Stimulated activated naive CD4-positive, alpha-beta T cell (primary cell): ENCODE results near the gene NLN.

ENCODE experiments used
- DNase-seq, 6 experiments: peaks; one replicate each; lab custom pipeline; 2025; lab: John Stamatoyannopoulos, UW

NLN gene

DNA sequence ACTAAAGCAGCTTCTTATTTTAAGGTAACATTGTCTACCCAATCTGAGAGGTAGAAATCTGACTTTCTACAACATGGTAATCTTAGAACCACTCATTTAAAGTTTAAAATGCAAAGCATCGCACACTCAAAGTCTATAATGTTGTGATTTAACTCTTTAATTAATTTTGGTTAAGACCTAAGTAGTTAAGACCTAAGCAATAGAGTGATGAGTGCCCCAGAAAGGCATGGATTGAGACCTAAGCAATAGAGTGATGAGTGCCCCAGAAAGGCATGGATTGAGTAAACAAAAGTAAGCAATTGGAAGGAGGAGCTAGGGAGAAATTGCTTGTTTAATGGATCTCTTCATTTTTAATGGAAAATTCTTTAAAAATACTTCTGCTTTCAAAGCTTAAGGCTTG, 86.8 kb downstream of the NLN start:
- no peak for DNase-seq

DNA sequence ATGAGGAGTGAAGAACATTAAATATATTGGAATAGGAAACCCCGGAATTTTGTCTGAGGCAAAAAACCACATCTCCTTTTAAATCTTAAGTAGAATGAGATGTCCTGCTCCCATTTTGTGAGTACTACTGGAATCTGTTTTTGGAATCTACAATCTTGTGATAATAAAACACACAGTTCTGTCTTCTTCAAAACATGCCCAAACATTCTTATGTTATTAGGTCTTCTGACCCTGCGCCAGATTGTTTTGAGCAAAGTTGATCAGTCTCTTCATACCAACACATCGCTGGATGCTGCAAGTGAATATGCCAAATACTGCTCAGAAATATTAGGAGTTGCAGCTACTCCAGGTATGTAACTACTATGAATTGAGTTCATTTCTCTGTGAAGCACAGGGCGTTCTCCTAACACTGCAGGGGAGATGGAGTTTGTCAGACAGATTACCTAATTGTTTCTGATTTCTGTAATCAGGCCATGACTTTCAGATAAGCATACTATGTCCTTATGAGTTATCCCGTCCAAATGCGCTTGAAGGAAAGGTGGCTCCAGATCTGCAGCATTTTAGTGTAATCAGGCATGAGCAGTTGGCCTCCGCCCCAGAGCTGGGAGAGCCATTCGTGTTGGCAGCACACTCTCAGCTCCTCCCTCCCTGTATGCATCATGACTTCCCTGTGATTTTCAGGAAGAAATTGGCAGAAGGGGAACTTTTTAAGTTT, 88.0 kb downstream of the NLN start:
- DNase-seq, result no peak

DNA sequence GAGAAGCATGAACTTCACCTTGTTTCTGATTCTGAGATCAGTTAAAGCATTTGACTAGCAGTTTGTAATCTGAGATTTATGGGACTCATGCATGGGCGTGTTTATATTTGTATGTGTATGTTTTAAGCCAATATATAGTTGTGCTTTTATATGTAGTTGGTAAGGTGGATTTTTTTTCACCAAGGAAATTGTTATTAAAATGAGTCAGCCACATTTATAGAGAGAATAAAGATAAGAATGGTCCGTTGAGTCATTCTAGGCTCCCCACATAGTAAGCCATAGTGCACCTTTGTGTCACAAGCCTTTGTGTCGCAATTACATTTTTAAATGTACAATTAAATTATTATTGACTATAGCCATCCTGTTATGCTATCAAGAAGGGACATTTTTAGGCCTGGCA, 89.0 kb downstream of the NLN start:
- DNase-seq, result no peak

DNA sequence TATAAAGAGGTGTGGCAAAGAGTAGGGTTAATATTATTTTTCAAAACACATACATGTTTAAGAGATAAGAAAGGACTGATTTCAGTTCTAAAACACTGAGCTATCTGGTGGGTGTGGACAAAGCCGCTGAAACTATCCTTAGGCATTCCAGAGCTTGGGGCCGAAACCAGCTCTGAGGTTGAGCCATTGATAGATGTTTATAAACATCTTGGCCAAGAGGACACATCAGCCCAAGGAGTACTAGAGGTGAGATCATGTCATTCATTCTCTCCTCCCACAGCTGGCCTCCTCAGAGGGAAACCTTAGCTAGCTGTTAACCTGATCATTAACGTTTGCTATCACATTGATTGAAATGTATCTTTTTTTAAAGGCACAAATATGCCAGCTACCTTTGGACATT, 89.9 kb downstream of the NLN start:
- DNase-seq, result no peak

DNA sequence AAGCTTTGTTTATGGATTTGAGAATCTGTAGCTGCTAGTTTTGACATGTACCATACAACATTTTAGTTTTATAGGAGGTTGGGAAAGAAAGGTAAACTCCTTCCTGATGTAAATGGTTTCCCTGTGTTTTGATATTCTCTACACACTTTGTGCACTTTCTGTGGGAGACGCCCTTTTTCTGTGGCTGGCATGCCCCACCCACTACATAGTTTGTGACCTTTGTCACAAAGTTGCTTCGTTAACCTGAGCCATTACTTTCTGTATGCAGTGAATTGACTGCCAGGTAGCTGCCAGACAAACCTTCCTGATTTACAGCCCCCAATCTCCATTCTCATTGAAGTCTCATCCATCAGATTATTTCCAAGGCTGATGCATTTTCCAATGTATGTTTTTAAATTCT, 90.6 kb downstream of the NLN start:
- peak in 1 of 6 experiments; percentile 2 for DNase-seq

DNA sequence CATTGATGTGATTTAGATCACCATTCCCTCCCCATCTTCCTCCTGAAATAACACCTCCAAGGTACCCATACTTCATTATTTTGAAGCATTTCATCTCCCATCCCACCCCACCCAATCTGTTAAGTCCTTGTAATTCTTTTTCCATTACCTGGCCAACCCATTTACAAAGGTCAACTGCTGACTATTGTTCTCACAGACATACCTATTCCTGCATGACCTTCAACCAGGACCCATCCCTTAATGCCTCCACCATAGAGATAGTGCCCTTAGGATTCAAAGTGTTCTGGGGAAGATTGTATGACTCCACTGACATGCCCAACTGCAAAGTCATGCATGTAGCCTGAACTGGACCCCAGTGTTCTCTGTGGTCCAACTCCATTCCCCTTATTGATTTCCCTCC, 91.2 kb downstream of the NLN start:
- no peak for DNase-seq

DNA sequence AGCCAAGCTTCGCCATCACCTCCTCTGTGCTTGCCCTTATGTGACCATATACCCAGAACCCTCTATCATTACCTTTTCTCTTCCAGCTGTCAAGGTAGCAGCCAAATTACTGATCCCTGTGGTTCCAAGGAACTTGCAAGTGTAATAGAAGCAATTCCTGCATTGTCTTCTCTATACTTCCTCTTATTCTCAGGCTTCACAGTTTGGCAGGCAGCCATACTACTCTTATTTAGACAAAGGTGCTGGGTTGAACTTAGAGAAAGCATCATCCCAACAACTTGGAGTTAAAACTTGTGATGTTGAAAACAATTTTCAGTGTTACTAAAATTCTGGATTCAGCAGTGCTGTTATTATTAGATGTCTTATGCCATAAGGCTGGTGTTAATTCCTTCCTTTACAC, 93.2 kb downstream of the NLN start:
- DNase-seq, result no peak

DNA sequence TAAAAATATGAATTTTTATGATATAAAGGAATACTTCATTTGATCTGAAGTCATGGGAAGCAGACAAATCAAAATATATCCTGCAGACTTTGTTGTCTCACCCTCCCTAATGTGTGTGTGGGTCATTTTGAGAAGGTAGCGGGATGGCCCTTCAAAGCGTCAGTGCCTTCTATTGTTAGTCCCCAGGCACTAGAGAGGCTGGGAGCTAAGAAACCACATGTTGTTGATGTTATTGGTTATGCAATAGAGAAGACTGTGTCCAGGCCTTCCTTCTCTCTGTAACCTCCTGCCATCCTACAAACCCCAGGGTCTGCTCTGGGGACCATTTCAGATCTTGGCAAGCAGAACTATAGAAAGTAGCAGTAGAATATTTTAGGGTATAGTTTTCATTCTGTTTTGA, 94.7 kb downstream of the NLN start:
- no peak for DNase-seq

DNA sequence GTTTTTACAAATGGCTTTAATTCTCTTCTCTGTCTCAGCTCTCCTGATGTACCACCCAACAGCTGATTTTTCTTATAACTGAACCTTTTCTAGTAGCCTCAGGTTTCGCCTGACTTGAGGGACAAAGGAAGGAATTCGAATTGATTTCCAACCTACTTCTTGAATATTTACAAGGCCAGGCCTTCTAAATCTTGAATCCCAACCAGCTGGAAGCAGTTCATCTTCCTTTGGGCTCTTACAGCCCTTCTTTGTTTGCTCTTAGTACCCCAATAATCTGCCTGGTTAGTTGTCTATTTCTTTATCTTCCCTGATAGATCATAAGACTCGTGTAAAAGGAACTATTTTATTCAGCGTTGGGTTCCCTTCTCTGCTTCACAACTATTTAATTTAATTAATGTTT, 95.9 kb downstream of the NLN start:
- DNase-seq, result no peak

DNA sequence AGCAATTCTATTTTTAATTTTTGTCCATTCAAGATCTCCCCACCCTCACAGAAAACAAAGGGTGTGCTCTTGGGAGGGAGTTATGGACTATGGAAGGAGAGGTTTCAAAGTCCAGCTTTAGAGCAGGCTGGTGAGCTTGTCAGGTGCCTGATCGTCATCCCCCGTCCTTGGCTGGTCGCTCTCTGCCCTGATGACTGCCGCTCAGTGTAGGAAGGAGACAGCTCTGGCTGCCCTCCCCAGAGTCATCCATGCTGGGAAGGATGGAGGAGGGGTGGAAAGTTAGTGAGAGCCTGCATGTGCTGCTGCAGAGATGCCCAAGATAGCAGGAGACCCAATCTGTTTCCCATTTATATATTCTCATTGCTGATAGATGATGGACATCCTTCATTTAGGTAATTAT, 96.6 kb downstream of the NLN start:
- no peak for DNase-seq

DNA sequence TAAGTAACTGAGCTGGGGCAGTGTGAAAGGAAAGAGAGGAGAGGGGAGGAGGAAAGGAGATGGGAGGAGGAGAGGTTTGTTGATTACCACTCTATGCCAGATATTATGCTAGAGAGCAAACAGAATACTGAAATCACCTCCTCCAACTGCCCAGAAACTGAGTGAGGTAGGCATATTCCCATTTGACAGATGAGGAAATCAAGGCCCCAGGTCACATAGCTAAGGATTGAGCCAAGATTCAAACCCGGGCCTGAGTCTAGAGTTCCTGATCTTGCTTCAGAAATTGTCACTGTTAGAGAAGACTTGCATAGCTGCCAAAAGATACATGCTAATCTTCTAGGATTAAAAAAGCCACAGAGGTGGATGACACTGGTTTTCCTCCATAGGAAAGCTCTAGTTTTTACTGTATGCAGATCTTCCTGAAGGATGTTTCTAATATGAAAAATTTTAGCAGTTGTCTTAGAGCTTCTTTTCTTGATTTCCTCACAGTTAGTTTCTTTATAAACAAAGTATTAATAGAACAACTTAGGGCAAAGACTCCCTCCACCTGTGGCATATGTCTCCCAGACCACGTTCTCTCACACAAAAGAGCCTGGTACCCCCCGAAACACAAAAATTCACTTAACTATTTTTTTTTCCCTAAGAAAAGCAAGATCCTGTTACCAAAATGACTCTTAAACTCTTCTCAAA, 97.4 kb downstream of the NLN start:
- DNase-seq, result no peak

DNA sequence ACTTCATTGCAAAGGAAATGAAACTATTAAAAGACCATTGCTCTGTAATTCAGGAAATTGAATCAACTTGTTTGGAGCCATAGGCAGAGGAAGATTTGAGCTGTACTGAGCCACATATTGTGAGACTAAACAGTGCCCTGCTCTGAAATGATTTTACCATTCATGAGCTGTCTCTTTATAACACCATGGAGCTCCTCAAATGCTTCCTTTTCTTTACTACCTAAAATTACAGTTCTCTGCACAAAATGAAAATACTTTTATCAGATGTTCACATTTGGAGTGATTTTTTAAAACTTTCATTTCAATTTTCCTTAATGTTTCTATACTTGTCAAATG, 97.9 kb downstream of the NLN start:
- DNase-seq, result no peak

DNA sequence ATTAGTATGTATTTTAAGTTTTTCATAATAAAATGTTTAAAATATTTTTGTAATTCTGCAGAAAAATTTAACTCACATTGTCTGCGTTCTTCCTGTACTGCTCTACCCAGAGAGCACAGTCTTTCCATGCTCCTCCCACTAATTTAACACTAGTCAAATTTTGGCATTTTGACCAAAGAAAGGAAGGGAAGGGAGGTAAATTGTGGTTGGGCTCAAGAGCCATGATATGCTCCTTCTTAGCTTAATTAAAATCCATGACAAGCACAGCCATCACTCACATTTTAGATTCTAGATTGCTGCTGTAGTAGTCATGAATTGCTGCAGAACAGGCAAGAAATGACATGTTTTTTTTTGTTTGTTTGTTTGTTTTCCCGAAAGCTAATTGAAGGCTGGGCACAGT, 98.4 kb downstream of the NLN start:
- DNase-seq, result no peak

DNA sequence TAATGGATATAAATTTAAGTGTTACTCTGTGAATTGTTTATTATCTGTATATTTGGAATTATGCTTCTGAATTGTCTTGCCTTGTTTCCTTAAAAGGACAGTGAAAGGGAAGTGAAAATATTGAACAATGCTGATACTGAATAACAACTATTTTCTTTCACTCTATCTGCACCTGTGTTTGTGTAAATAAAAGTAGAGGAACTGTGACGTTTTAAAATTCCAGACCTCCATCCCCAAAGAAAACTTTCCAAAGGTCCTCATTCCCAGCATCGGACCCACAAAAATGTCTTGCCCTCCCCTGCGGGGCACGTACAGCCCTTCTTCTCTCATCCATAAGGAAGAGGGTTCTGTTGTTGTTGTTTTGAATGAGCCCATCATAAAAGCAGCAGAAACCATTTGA, 100.0 kb downstream of the NLN start:
- no peak for DNase-seq

DNA sequence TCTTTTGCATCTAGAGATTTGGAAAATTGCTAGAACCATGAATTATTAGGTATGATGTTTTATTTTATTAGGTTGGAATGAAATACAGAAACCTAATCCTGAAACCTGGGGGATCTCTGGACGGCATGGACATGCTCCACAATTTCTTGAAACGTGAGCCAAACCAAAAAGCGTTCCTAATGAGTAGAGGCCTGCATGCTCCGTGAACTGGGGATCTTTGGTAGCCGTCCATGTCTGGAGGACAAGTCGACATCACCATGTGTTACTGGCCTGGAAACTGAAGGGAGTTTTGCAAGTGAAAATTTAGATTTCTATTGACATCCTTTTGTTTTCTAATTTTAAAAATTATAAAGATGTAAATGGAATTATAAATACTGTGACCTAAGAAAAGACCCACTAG, 100.7 kb downstream of the NLN start:
- DNase-seq, result no peak

DNA sequence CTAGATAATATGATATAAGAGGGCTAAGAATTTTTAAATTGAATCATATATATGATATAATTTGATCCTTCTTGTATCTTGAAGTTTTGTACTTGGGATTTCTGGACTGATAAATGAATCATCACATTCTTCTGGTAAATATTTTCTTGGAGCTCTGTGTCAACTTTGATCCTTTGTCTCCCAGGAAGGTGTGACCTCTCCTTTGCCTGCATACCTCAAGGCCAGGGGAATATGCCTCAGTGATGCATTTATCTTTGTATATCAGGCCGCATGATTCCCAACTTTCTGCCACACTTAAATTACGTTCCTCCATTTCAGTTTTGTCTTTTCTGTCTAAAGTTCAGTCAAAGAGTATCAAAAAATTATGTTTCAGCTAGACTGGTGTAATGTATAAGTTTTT, 101.2 kb downstream of the NLN start:
- no peak for DNase-seq

DNA sequence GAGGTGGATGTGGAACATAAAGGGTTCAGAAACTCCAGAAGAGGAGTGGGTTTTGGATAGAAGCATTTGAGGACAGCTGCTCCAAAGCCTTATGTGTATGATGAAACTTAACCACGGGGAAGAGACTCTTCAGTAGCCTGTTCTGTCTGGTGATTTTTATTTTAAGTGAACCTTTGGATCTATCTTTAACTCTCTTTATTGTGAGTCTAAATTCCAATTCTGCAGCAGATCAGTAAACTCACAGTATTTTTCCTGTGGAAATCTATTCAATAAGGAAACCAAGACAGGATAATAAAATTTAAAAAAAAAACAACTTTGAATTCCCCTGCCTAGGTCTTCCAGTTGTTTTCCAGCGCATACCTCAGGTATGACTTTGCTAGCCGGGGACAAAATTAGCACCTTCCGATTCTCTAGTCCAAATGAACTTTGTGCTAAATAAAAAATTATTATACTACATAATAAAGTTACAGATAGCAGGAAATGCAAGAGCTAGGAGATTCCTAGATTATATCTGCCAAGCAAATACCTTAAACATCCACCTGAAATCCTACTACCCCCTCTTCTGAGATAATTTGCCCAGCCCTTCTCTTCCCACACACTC, 101.9 kb downstream of the NLN start:
- DNase-seq, result no peak

DNA sequence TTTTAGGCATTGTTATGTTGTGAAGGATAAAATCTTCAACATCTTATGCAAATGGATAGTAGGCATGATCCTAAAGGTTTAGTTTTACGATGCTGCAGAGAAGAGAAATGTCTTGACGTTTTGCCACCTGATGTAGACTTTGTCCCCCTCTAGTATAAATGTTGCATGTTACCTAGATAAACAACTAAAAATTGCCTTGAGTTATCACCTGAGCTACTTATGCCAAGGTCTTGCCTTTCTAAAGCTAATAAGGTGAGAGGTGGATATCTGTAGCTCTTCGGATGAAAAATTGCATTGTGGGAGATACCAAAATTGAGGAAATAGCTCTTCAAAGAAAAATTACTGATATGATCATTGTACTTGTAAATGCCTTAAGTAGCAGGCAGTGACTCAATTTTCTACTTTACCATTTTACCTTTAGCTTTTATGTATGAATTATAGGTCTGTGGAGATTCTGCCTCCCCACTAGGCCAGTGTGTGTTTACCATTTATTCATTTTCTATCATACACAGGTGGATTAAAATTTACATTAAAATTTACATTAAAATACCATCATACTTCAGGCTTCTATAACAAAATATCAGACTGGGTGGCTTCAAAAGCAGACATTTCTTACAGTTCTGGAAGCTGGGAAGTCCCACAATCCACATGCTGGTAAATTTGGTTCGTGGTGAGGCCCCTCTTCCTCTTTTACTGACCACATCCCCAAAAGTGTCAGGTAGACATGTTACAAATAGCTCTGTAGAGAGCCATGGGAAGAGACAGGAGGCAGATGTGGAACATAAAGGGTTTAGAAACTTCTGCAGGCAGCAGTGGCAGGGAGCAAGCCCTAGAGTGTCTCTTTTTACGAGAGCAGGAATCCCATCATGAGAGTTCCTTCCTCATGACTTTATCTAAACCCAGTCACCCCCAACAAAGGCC, 103.7 kb downstream of the NLN start:
- DNase-seq, result no peak

DNA sequence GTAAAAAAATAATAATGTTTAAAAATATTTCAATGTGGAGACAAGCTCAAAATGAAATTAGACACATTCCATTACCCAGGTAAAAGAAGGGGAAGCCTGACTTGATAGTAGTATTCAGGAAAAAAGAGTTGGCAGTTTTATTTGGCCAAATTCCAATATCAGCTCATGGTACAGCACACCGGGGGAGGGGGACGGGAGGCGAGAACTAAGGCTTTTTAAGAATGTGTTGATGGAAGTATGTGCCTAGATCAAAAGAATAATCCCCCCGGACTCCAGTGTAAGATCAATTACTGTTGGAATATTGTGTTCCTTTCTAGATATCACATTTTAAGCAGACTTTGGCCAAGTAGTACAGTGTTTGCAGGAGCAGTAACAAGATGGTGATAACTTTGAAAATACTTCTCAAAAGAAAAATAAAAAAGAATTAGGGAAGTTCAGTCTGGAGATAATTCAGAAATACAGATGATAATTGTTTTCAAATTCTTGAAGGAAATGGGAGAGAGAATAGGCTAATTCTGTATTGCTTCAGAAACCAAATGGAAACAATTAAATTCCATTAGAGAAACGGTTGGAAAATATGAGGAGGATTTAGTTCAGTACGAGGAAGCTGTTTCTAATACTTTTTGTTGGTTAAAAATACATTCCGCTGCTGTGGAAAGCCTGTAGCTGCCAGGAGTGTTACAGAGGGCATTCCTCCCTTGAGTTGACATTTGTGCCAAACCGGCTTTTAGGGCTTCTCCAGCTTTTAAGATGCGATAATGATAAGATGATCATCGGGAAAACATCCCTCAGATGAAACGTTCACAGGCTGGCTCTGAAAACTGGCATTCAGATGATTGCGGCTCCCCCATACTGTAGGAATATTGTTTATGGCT, 106.3 kb downstream of the NLN start:
- no peak for DNase-seq

DNA sequence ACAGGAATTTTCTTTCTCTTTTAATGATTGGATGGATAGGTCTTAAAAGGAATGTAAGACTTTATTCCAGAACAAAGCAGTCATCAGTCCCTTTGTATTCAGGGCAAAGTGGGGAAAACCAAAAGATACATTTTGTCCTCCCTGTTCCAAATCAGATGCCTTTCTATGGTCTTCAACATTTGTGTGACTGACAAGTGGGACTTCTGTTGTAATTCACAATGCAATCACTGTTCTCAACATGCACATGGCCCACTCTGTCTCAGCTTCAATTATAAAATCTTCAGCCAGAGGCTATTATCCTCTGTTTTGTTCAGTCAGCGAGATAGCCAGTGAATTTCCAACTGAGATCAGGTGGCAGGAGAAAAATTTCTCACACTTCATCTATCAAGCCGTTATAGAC, 108.9 kb downstream of the NLN start:
- DNase-seq, result no peak

DNA sequence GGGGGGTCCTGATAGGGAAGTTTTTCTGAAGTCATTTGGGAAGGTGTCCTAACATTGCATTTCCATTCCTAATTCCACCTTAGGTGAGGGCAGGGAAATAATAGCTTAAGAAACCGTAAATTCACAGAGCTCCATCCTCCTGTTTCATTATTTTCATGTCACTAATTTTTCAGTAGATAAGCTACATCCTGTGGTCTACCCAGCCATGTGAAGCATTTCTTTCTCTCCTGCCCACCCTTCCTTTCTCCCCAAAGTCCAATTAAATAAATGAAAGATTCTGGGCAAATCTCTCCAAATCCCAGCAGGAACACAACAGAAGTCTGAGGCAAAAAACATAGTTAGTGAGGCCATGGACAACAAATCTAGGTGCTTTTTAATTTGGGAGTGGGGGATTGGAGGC, 109.3 kb downstream of the NLN start:
- DNase-seq, result no peak

DNA sequence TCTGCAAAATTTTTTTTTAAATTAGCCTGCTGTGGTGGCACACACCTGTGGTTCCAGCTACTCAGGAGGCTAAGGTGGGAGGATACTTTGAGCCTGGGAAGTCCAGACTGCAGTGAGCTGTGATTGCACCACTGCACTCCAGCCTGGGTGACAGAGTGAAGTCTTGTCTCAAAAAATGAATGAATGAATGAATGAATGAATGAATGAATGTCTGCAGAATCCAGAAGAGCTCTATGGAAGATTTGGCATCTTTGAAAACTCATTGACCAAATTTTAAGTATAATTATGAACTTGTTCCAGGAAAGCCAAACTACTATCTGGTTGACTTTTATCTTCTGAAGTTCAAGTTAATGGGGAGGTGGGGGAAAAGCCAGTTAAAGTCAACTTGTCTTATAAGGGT, 110.1 kb downstream of the NLN start:
- no peak for DNase-seq
